GM18505 (cell line): Measurements from ENCODE around the gene LMO7.

Source experiments
- ATAC-seq: cut with Tn5 transposase; IDR thresholded peaks from one replicate; pipeline ENCODE4 v1.9.1; 2021; ENCODE audit not compliant: unreplicated experiment
- POLR2A ChIP-seq: IDR thresholded peaks from 4 replicates; pipeline ENCODE4 v1.6.1; 2011; ENCODE audit warnings: borderline replicate concordance; ENCODE audit not compliant: insufficient read depth, insufficient read length; ENCODE audit errors: extremely low read depth

LMO7 gene

DNA sequence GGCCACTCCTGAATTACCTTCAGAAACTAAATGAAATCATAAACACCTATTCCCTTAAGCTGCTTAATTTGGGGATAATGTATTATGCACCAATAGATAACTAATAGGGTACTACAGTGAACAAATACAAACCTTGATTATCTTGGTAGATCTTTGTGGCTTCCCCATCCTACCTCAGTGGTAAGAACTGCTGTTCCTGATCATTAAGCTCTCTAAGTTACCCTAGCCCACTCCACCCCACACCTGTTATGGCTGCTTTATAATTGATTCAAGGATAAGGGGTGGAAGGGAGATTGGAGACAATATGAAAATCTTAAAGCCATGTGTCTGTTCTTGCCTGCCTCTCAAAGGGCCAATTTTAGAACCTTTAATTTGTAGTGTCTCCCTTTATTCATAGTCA, 121.2 kb downstream of the LMO7 start:
- no peak for ATAC-seq
- TF ChIP-seq POLR2A: no peak

DNA sequence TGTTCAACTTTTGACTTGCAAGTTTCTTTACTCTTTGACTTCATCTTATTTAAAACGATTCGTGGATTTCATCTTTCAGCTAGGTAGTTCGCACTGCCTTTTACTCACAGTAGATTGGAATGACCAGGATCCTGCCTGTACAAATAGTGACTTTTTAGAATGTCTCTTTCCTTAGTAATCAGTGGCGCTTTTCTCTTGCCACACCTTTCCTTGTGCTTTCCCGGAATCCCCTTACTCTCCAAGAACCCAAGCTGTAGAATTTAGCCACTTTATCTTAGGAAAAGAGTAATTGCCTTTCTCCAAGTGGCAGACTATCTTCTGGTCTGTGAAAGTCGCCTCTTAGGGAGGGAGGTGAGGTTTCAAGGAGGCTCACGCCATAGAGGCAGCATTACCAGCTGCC, 123.4 kb downstream of the LMO7 start:
- ATAC-seq: no peak
- no peak for TF ChIP-seq POLR2A

DNA sequence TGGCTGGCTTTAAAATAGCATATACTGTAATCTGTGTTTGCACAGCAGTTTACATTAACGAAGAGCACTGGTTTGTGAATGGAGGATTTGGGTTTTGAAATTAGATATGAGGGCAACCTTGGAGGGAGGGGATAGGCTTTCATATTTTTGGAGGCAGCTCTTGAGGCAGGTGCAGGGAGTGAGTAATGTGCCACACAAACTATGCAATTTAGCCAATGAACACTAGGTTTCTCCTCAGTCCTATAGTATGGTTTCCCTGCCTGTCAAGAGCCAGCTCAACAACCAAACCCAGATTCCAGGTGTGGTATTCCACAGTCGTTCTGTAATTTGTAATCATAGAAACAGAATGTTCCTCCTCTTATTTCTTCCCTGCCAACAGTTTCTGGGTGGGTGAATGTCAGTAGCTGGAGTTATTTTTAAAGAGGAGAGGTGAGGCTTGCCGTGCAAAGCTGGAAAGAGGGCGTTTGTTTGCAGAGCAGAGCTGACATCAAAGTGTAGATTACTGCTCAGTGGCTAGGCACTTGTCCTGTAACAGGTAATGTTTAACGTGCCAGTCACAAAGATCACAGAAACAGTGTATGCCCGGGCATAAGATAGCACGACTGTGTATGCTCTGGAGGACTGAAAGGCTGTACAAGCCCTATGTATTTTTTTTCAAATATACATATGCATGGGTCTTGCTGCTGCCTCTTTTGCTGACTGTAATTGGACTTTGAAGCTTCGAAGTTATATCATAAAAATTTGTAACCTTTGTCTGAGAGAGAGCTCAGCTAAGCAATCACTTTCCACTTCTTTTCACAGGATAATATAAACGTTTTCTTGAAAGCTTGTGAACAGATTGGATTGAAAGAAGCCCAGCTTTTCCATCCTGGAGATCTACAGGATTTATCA, 124.2 kb downstream of the LMO7 start:
- peak; percentile 41 for ATAC-seq
- no peak for TF ChIP-seq POLR2A

DNA sequence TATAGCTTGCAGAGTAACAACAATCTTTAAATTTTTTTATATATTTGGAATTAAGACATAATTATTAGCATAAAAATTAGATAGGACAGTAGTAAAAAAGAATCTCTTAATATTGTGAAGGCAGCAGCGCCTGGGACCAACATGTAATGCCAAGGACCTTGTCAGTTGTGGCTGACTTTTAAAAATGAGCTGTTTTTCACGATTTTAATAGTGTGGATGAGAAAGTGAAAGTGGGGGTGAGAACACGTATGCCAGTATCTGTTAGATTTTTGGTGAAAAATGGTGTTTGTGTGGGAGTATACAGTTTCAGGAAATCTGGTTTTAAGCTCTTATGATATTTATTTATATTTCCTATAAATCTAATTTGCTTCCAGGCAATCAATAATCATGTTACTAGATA, 125.2 kb downstream of the LMO7 start:
- TF ChIP-seq POLR2A: no peak
- ATAC-seq: peak; percentile 29

DNA sequence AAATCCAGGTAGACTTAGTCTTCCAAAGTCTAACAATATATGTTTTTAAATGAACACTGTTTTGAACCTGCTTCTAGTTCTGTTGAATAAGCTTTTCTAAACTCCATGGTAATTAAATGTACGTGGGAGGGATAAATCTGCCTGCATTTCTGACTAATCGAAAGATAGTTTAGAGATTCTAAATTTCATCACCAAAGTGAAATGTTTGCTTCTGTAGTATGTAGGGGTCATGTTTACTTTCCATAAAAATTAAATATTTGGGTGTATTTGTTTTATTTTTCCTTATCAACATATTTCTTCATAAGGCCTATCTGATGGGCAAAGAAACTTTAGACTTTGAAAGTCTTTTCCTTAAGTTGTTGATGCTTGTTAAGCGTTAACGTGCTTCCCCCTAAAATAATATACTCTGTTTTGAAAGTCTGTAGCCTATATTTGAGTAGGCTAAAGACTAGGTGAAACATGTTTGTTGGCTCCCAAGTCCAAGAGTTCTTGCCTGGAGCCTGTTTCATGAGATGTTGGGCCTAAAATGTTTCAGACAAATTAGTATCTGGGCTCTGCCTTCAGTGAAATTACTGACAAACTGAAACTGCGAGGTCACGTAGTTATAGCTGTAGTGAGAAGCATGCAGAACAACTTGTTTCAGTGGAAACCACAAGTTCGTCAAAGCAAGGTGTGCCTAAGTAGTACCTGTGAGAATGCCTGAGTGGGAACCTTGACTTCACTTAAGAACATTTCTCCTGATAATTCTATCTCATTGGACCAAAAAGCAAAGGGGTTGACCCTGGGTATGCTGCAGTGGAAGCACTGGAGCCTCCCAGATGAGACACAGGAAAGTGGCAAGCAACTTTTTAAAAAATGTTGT, 126.2 kb downstream of the LMO7 start:
- peak; percentile 46 for TF ChIP-seq POLR2A
- peak; percentile 92 for ATAC-seq

DNA sequence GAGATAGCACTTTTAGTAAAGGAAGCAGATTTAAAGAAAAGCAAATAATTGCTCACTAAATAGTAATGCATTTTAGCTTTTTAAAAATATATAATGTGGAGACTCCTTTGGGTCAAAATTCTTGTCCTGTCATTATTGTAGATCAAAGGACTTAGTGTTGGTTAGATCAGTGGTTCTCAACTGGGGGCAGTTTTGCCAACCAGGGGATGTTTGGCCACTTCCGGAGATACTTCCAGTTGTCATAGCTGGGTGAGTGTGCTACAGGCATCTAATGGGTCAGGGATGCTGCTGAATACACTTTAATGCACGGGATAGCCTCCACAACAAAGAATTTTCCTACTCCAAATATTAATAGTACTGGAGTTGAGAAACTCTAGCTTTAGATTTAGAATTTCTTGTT, 126.8 kb downstream of the LMO7 start:
- no peak for ATAC-seq

DNA sequence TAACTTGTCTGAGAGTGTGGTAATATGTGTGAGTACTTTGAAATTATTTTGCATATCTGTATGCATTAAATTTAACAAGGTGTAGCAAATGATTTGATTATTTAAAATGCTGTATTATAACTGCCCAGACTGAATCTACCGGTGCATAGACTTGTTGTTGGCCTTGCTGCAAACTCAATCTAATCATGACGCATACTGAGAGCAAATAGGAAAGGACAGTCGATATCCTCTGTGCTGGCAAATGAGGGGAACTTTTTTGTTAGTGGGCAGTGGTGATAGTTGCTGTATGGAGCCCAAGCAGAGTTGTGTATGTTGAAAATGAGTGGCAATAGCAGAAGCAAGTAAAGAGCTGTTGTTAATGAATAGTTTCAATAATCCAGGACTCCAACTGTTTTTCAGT, 127.4 kb downstream of the LMO7 start:
- TF ChIP-seq POLR2A: no peak
- no peak for ATAC-seq

More for the DNA sequence above, 126.8 kb downstream of the LMO7 start:
- no peak for TF ChIP-seq POLR2A

DNA sequence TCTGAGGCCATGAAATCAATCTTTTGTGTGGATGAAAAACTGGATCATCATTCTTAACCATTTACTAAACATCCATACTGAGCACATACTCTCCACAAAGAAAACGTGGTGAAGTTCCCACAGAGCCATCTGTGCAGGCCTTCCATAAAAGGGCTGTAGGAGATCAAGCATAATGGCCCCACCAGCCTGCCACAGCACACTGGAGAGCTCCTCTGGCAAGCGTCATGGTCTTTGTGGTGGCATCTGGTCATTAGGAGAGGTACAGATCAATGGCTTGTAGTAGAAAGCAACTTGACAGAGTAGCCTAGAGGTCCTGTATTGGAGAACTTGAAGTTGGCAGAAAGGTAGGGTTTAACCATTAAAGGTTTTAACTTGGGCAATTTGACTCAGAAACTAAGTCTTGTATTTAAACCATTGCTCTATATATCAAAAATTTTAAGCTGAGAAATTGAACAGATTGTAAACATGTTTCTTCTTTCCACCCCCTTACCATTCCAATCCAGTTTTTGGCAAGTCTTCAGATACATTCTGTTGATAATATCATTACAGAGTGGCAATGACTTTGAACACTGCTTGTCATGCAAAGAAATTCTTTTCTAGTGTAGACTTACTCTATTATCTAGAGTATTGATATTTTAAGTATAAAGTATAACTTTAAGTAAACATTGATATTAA, 128.3 kb downstream of the LMO7 start:
- no peak for ATAC-seq
- no peak for TF ChIP-seq POLR2A

DNA sequence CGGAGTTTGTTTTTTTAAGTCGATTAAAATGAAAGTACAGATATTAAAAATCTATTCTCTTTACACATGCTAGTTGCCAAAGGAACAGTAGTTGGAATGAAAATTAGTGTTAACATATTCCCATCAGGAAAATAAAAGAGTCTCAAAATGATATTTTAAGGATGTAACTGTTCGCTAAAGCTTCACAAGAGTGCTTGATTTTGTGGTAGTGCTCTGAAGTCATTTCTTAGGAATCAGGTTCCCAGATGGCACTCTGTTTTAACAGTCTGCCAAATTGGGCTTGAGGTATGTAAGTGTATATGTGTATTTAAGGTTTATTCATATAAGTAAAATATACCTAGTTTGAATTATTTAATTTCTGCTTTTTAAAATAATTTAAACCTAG, 128.8 kb downstream of the LMO7 start:
- no peak for ATAC-seq
- TF ChIP-seq POLR2A: no peak

DNA sequence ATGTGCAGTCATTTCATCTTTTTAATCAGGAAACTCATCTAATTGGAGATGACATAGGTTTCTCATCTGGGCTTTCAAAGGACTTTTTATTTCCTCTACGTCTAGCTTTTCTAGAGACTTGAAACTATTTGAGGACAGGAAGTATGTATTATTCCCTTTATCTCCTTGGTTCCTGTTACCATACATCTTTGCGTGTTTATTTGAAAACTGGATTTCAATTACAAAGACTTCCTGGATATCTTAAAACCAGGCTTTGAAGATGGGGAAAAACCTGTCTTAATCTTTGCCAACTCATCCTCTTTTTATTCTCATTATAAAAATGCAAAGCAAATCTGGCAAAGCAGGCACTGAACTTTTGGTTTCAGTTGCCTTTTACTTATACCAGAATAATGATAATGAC, 130.5 kb downstream of the LMO7 start:
- no peak for TF ChIP-seq POLR2A
- no peak for ATAC-seq

DNA sequence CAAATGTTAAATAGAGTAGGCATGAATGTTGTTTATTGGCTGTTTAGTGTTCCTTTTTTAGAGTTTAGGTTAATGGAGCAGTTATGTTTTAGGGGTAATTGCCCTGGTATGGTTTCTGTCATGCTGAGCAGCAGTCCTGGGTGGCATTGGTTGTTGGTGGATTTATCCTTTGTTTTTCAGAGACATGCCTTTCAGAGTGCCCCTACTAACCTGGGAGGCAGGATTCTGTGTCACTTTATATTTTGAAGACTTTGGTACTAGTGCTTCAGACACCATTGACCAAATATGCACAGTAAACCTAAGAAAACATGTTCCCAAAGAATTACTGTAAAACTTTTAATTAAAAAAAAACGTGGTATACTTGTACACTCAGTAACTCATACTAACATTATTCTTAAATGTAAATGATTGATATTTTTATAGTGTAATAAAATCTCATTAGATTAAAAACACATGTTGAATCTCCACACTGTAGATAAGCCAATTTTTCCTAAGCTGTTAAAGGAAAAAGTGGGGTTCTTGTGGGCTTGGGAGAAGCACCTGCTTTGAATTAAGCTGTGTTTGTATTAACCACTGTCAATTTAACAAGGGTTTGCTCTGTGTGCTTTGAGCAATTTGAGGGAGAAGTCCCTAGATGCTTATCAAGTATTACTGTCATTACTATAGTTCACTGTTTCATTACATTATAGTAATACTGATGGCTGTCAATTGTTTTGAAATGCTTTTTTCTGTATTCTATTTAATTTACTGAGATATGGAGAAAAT, 133.2 kb downstream of the LMO7 start:
- ATAC-seq: no peak
- TF ChIP-seq POLR2A: no peak

DNA sequence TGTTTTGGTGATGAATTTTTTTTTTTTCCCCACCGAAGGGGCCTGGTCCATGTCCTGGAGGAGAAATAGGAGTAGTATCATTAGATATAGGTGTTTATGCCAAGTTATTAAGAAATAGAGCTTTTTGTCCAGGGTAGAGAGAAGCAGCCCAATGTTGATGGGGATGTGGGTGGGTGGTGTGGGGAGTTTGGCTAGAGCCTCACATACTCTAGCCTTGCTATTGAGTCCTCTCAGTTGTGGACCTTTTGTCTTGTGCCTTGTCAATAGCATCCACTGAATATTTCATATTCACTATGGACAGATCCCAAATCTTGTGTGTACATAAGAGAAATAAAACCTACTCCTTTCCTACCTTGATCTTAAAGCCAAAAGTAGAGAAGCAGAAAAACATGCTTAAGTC, 134.0 kb downstream of the LMO7 start:
- TF ChIP-seq POLR2A: no peak
- no peak for ATAC-seq
